Dendritic cell treated with granulocyte-macrophage colony-stimulating factor and Interleukin-4, amounts not matched to agents 40 ng/mL and 50 ng/mL, for 4 days (primary cell): ENCODE measurements around the gene BCL2L13.

Experiments
- H3K27ac Mint-ChIP-seq: one replicate; pipeline ENCODE4 v1.8.0; 2022; ENCODE audit warnings: mild to moderate bottlenecking, mixed read lengths
- H3K27me3 Mint-ChIP-seq: one replicate; pipeline ENCODE4 v1.8.0; 2022; ENCODE audit warnings: mild to moderate bottlenecking, mixed read lengths
- H3K36me3 Mint-ChIP-seq: one replicate; pipeline ENCODE4 v1.8.0; 2022; ENCODE audit warnings: low read depth, mixed read lengths
- H3K4me1 Mint-ChIP-seq: one replicate; pipeline ENCODE4 v1.8.0; 2022; ENCODE audit warnings: low read depth, mixed read lengths
- H3K4me3 Mint-ChIP-seq: one replicate; pipeline ENCODE4 v1.8.0; 2022; ENCODE audit warnings: mild to moderate bottlenecking, moderate library complexity, mixed read lengths
- H3K9me3 Mint-ChIP-seq: one replicate; pipeline ENCODE4 v1.8.0; 2022; ENCODE audit warnings: mixed read lengths
- intact Hi-C: fragments of 100-400 bp; cut with micrococcal nuclease; formaldehyde crosslinking; loops from one replicate; pipeline ENCODE4 v1.15.0; 2022

Gene BCL2L13

GRCh38 chr22:17638432-17639246, at the start of gene BCL2L13:
BCL2L13 (plus strand) TSS chr22:17638757; CDS start chr22:17655712, 16,955 bp downstream.
- Mint-ChIP-seq H3K4me1 (peaks cover 33% of the 10 kb centered on the region), H3K27me3 (no peaks in the 10 kb centered on the region), H3K4me3 (peak within 1 kb of the TSS; percentile 85), H3K27ac (peak within 1 kb of the TSS; percentile 98), H3K36me3 (peaks cover 34% of the 10 kb centered on the region), H3K9me3 (no peaks in the 10 kb centered on the region)
- intact Hi-C loops = loop anchor here (1.0 kb wide), 1 partner anchor 10 kb away; the partner anchor contains the start of gene ATP6V1E1

GRCh38 chr22:17589810-17590375, 48.7 kb upstream of the BCL2L13 start:
- Mint-ChIP-seq H3K27me3 (no peaks in the 10 kb centered on the region), H3K4me1 (no peaks in the 10 kb centered on the region), H3K36me3 (peaks cover 55% of the 10 kb centered on the region), H3K4me3 (no peak overlapping the region), H3K27ac (no peak overlapping the region), H3K9me3 (no peaks in the 10 kb centered on the region)
- intact Hi-C loops = no loop called here

- H3K27ac Mint-ChIP-seq = no peak overlapping the region
- intact Hi-C loops = no loop called here
Observed at GRCh38 chr22:17590586-17590985, 48.0 kb upstream of the BCL2L13 start.

GRCh38 chr22:17592201-17592600, 46.4 kb upstream of the BCL2L13 start:
- no peaks in the 10 kb centered on the region for H3K27me3 Mint-ChIP-seq
- no peaks in the 10 kb centered on the region for H3K9me3 Mint-ChIP-seq
- intact Hi-C loops = no loop called here
- H3K4me3 Mint-ChIP-seq = no peak overlapping the region
- H3K36me3 Mint-ChIP-seq = peaks cover 78% of the 10 kb centered on the region
- no peaks in the 10 kb centered on the region for H3K4me1 Mint-ChIP-seq
- no peak overlapping the region for H3K27ac Mint-ChIP-seq

More at GRCh38 chr22:17590586-17590985, 48.0 kb upstream of the BCL2L13 start:
- H3K9me3 Mint-ChIP-seq = no peaks in the 10 kb centered on the region
- no peaks in the 10 kb centered on the region for H3K27me3 Mint-ChIP-seq
- no peaks in the 10 kb centered on the region for H3K4me1 Mint-ChIP-seq
- H3K36me3 Mint-ChIP-seq = peaks cover 62% of the 10 kb centered on the region
- H3K4me3 Mint-ChIP-seq = no peak overlapping the region

DNA sequence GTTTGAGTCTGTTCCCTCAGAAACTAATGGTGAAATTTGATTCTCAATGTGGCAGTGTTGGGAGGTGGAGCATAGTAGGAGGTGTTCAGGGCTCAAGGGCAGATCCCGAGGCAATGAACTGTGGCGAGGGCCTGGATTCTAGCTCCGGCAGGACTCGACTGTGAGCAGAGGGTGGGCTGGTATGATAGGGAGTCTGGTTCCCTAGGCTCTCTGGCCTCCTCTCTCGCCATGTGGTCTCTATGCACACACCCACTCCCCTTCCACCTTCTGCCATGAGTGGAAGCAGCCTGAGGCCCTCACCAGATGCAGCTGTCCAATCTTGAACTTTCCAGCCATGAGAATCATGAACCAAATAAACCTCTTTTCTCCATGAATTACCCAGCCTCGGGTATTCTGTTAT, 42.3 kb upstream of the BCL2L13 start:
- no peaks in the 10 kb centered on the region for H3K9me3 Mint-ChIP-seq
- no peaks in the 10 kb centered on the region for H3K4me1 Mint-ChIP-seq
- H3K36me3 Mint-ChIP-seq = peaks cover 100% of the 10 kb centered on the region
- no peaks in the 10 kb centered on the region for H3K27me3 Mint-ChIP-seq
- no peak overlapping the region for H3K4me3 Mint-ChIP-seq
- intact Hi-C loops = no loop called here
- no peak overlapping the region for H3K27ac Mint-ChIP-seq

DNA sequence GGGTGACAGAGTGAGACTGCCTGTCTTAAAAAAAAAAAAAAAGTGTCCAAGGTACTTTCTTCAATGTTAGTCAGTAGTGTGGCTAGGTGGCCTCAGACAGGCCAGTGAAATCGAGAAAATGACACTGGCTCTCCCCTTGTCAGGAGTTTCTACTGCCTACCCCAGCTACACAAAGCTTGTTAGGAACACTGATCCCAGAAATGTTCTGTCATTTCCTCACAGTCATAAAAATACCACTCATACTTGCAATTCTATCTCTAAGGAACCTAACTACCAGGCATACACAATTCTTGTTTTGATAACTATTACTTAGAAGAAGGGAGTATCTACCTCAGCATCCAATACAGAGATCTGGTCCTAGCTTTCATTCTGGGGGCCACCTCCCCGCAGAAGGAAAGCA, 41.3 kb upstream of the BCL2L13 start:
- Mint-ChIP-seq H3K4me1 (no peaks in the 10 kb centered on the region), H3K9me3 (no peaks in the 10 kb centered on the region), H3K36me3 (peaks cover 100% of the 10 kb centered on the region), H3K4me3 (no peak overlapping the region), H3K27me3 (no peaks in the 10 kb centered on the region), H3K27ac (no peak overlapping the region)
- intact Hi-C loops = no loop called here

GRCh38 chr22:17598318-17598717, 40.2 kb upstream of the BCL2L13 start:
- intact Hi-C loops = no loop called here
- Mint-ChIP-seq H3K4me1 (no peaks in the 10 kb centered on the region), H3K27ac (no peak overlapping the region), H3K4me3 (no peak overlapping the region), H3K27me3 (no peaks in the 10 kb centered on the region), H3K9me3 (no peaks in the 10 kb centered on the region), H3K36me3 (peaks cover 92% of the 10 kb centered on the region)

DNA sequence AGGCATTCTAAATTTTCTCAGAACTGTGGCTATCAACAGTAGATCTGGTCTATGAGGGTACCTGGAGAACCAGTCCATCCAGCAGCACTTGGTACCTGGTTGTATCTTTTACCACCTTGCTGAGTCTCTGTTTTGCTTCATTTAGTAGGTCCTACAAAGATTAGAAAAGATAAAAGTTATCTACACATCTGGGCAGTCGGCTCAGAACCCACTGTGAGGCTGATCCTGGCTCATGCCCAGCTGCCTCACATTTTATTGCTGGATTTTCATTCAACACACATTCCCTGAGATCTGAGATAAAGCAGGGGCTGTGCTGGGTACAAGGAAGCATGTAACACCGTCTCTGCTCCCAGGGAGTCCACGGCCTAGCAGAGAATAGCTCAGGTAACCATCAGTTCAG, 37.5 kb upstream of the BCL2L13 start:
- intact Hi-C loops = no loop called here
- Mint-ChIP-seq H3K4me1 (no peaks in the 10 kb centered on the region), H3K4me3 (no peak overlapping the region), H3K27me3 (no peaks in the 10 kb centered on the region), H3K36me3 (peaks cover 65% of the 10 kb centered on the region), H3K27ac (no peak overlapping the region), H3K9me3 (no peaks in the 10 kb centered on the region)

DNA sequence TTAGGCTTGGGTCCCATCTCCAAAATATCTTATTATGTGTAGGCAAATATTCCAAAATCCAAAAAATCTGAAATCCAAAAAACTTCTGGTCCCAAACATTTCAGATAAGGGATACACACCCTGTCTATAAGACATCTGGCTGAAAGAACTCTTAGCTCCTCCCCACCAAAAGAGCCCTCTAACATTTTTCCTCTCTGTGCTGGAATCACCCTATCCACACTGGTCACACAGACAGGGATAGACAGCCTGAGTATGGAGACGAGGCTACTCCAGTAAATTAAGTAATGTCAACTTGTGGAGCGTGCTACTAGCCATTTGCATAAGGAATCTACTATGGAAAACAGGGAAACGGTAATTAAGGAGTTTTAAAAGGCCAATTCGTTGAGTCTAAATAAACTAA, 34.9 kb upstream of the BCL2L13 start:
- Mint-ChIP-seq H3K4me1 (no peaks in the 10 kb centered on the region), H3K9me3 (no peaks in the 10 kb centered on the region), H3K27me3 (no peaks in the 10 kb centered on the region), H3K27ac (no peak overlapping the region), H3K36me3 (peaks cover 43% of the 10 kb centered on the region), H3K4me3 (no peak overlapping the region)
- intact Hi-C loops = no loop called here

DNA sequence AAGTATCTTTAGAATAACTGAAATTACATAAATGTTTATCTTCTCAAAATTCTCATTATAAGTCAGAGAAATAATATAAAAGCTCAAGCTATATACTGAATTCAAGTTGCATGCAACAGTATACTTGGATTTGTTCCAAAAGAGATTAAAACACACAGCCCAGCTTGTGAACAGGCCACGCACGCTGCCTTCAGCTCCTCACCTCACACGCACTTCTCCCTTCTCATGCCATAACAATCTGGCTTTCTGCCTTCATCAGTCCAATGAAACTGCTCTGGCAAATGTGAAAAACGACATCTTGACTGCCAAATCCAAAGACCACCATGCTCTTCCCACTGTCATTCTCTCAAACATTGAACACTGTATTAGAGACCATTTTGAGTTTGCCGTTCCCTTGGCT, 32.1 kb upstream of the BCL2L13 start:
- peaks cover 42% of the 10 kb centered on the region for H3K36me3 Mint-ChIP-seq
- H3K9me3 Mint-ChIP-seq = no peaks in the 10 kb centered on the region
- no peak overlapping the region for H3K4me3 Mint-ChIP-seq
- H3K27me3 Mint-ChIP-seq = no peaks in the 10 kb centered on the region
- intact Hi-C loops = no loop called here
- no peak overlapping the region for H3K27ac Mint-ChIP-seq
- no peaks in the 10 kb centered on the region for H3K4me1 Mint-ChIP-seq

DNA sequence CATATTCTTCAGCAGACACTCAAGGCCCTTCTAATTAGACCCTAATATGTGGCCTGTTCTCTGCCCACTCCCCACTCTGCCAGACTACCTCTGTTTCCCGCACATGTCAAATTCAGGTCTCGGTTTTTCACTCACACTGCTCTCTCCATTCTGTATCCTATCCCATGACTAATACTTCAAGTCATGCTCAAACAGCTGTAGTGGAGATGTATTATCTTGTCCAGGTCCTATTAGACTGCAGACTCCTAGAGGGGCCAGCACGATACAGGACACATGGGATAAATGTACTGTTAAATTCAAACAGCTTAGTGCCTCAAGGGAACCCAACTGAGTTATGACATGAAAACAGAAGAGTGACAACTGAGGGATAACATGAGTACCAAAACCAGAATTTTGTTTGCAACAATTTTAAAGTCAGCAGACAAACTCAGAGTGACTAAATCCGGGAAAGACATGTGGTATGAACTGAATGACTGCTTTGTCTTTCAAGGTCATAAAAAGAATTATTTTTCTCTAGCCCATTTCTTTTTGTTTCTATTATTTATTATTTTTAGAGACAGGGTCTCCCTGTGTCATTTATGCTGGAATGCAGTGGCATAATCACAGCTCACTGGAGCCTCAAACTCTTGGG, 30.6 kb upstream of the BCL2L13 start:
- peaks cover 46% of the 10 kb centered on the region for H3K36me3 Mint-ChIP-seq
- no peaks in the 10 kb centered on the region for H3K9me3 Mint-ChIP-seq
- no peak overlapping the region for H3K27ac Mint-ChIP-seq
- H3K4me1 Mint-ChIP-seq = no peaks in the 10 kb centered on the region
- no peak overlapping the region for H3K4me3 Mint-ChIP-seq
- no peaks in the 10 kb centered on the region for H3K27me3 Mint-ChIP-seq
- intact Hi-C loops = no loop called here

DNA sequence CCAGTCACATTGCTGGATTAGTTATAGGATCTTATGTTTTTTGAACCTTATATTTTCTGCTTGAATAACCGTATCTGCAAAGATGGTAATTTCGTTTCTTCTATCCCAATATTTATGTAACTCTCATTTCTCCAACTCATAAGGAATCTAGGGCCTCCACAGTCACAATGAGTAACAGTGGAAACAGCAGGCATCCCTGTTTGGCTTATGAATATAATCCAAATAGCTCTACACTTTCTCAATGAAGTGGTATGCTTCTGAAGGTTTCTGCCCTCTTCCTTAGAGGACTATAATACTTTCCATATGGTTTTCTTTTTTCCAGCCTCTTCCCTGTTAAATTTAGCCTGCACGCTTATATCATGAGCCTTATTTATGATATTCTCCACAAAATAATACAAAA, 26.5 kb upstream of the BCL2L13 start:
- H3K36me3 Mint-ChIP-seq = peaks cover 84% of the 10 kb centered on the region
- intact Hi-C loops = no loop called here
- no peaks in the 10 kb centered on the region for H3K9me3 Mint-ChIP-seq
- no peak overlapping the region for H3K27ac Mint-ChIP-seq
- no peaks in the 10 kb centered on the region for H3K4me1 Mint-ChIP-seq
- no peak overlapping the region for H3K4me3 Mint-ChIP-seq
- no peaks in the 10 kb centered on the region for H3K27me3 Mint-ChIP-seq

- intact Hi-C loops = no loop called here
- Mint-ChIP-seq H3K9me3 (no peaks in the 10 kb centered on the region), H3K27ac (no peak overlapping the region), H3K27me3 (no peaks in the 10 kb centered on the region), H3K4me1 (no peaks in the 10 kb centered on the region), H3K36me3 (peaks cover 96% of the 10 kb centered on the region), H3K4me3 (no peak overlapping the region)
Observed at GRCh38 chr22:17613280-17613679, 25.3 kb upstream of the BCL2L13 start.

DNA sequence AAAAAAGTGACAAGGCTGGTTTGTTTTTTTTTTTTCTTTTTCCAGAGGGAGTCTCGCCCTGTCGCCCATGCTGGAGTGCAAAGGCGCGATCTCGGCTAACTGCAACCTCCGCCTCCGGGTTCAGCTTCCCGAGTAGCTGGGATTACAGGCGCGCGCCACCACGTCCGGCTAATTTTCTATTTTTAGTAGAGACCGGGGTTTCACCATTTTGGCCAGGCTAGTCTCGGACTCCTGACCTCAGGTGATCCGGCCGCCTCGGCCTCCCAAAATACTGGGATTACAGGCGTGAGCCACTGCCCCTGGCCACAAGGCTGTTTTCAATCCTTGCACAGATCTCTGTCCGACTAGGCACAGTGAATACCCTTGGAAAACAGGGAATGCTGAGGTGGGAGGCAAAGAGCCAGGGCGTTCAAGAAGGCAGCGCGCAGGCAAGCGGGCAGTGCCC, 10.6 kb upstream of the BCL2L13 start:
- Mint-ChIP-seq H3K9me3 (no peaks in the 10 kb centered on the region), H3K27me3 (no peaks in the 10 kb centered on the region), H3K36me3 (peaks cover 46% of the 10 kb centered on the region), H3K4me3 (peak overlapping the region; percentile 88), H3K27ac (peak overlapping the region; percentile 95), H3K4me1 (peaks cover 31% of the 10 kb centered on the region)
- intact Hi-C loops = loop anchor here (1.0 to 5.0 kb wide), 3 partner anchors 10 to 449 kb away; partner anchors contain the start of genes BCL2L13 and PEX26
